ENCODE data around the gene DNAH1.

- TF ChIP-seq POLR2A (IDR thresholded peaks at IDR 0.05) (no peak), CTCF (IDR thresholded peaks at IDR 0.05) (no peak), POLR2AphosphoS5 (IDR thresholded peaks at IDR 0.05) (no peak)
Measured at GRCh38 chr3:52373676-52374075, 57.6 kb downstream of the DNAH1 start.
